ENCODE results near the gene FRY. TPM values are rescaled to one million over a fixed set of nuclear protein-coding genes. Genes with fewer than 3 reads are reported as not detected.

Gene FRY
- total RNA-seq, 1 donor = 12.3 TPM

- Histone ChIP-seq H3K27ac (ENCODE audit: low read depth, low read length) (no peak overlapping the region), H3K4me2 (ENCODE audit: insufficient read depth, low read length) (no peak overlapping the region), H3K4me1 (ENCODE audit: insufficient read depth, low read length) (no peaks in the 10 kb centered on the region), H3K79me2 (ENCODE audit: insufficient read depth, low read length) (no peaks in the 10 kb centered on the region), H3K27me3 (ENCODE audit: insufficient read depth, low read length) (no peaks in the 10 kb centered on the region), H2AFZ (ENCODE audit: low read length) (no peak overlapping the region), H3K4me3 (ENCODE audit: insufficient read depth, low read length) (no peak overlapping the region), H4K20me1 (ENCODE audit: insufficient read depth, low read length) (no peaks in the 10 kb centered on the region), H3K36me3 (ENCODE audit: insufficient read depth, low read length) (no peaks in the 10 kb centered on the region), H3K9me3 (ENCODE audit: low read depth, low read length) (no peaks in the 10 kb centered on the region)
- DNase-seq (ENCODE audit: insufficient read length, low spot score, missing footprints) = no peak
- no peak for TF ChIP-seq CTCF (IDR thresholded peaks at IDR 0.05; ENCODE audit: extremely low read depth, low read depth, low read length)
Measured at GRCh38 chr13:32080328-32080744, 48.8 kb downstream of the FRY start.

- H2AFZ ChIP-seq (ENCODE audit: low read length) = no peak overlapping the region
- no peak for TF ChIP-seq CTCF (IDR thresholded peaks at IDR 0.05; ENCODE audit: extremely low read depth, low read depth, low read length)
Measured at GRCh38 chr13:32081591-32081990, 50.0 kb downstream of the FRY start.

GRCh38 chr13:32086366-32086765, 54.8 kb downstream of the FRY start:
- H3K4me1 ChIP-seq (ENCODE audit: insufficient read depth, low read length) = peaks cover 20% of the 10 kb centered on the region
- no peaks in the 10 kb centered on the region for H3K79me2 ChIP-seq (ENCODE audit: insufficient read depth, low read length)
- H2AFZ ChIP-seq (ENCODE audit: low read length) = no peak overlapping the region
- no peak overlapping the region for H3K4me2 ChIP-seq (ENCODE audit: insufficient read depth, low read length)
- no peak for DNase-seq (ENCODE audit: insufficient read length, low spot score, missing footprints)
- no peaks in the 10 kb centered on the region for H3K36me3 ChIP-seq (ENCODE audit: insufficient read depth, low read length)
- no peaks in the 10 kb centered on the region for H4K20me1 ChIP-seq (ENCODE audit: insufficient read depth, low read length)
- H3K9me3 ChIP-seq (ENCODE audit: low read depth, low read length) = no peaks in the 10 kb centered on the region
- no peaks in the 10 kb centered on the region for H3K27me3 ChIP-seq (ENCODE audit: insufficient read depth, low read length)
- TF ChIP-seq CTCF (IDR thresholded peaks at IDR 0.05; ENCODE audit: extremely low read depth, low read depth, low read length) = no peak
- H3K4me3 ChIP-seq (ENCODE audit: insufficient read depth, low read length) = no peak overlapping the region
- H3K27ac ChIP-seq (ENCODE audit: low read depth, low read length) = no peak overlapping the region

More at GRCh38 chr13:32081591-32081990, 50.0 kb downstream of the FRY start:
- no peak for DNase-seq (ENCODE audit: insufficient read length, low spot score, missing footprints)
- Histone ChIP-seq H3K79me2 (ENCODE audit: insufficient read depth, low read length) (no peaks in the 10 kb centered on the region), H3K4me3 (ENCODE audit: insufficient read depth, low read length) (no peak overlapping the region), H4K20me1 (ENCODE audit: insufficient read depth, low read length) (no peaks in the 10 kb centered on the region), H3K27me3 (ENCODE audit: insufficient read depth, low read length) (no peaks in the 10 kb centered on the region), H3K4me2 (ENCODE audit: insufficient read depth, low read length) (no peak overlapping the region), H3K9me3 (ENCODE audit: low read depth, low read length) (no peaks in the 10 kb centered on the region), H3K36me3 (ENCODE audit: insufficient read depth, low read length) (no peaks in the 10 kb centered on the region), H3K4me1 (ENCODE audit: insufficient read depth, low read length) (peaks cover 6% of the 10 kb centered on the region), H3K27ac (ENCODE audit: low read depth, low read length) (no peak overlapping the region)

GRCh38 chr13:32086791-32087441, 55.3 kb downstream of the FRY start:
- H2AFZ ChIP-seq (ENCODE audit: low read length) = no peak overlapping the region
- no peak overlapping the region for H3K27ac ChIP-seq (ENCODE audit: low read depth, low read length)
- peaks cover 20% of the 10 kb centered on the region for H3K4me1 ChIP-seq (ENCODE audit: insufficient read depth, low read length)
- no peak for TF ChIP-seq CTCF (IDR thresholded peaks at IDR 0.05; ENCODE audit: extremely low read depth, low read depth, low read length)
- H3K9me3 ChIP-seq (ENCODE audit: low read depth, low read length) = no peaks in the 10 kb centered on the region
- H3K4me2 ChIP-seq (ENCODE audit: insufficient read depth, low read length) = no peak overlapping the region
- no peak overlapping the region for H3K4me3 ChIP-seq (ENCODE audit: insufficient read depth, low read length)
- no peak for DNase-seq (ENCODE audit: insufficient read length, low spot score, missing footprints)
- H3K79me2 ChIP-seq (ENCODE audit: insufficient read depth, low read length) = no peaks in the 10 kb centered on the region
- no peaks in the 10 kb centered on the region for H4K20me1 ChIP-seq (ENCODE audit: insufficient read depth, low read length)
- no peaks in the 10 kb centered on the region for H3K27me3 ChIP-seq (ENCODE audit: insufficient read depth, low read length)
- H3K36me3 ChIP-seq (ENCODE audit: insufficient read depth, low read length) = no peaks in the 10 kb centered on the region
